Measurements from ENCODE around the gene COG5. TPM values are rescaled to one million over a fixed set of nuclear protein-coding genes. Genes with fewer than 3 reads are reported as not detected.
A peak's percentile ranks its signal among the peaks of the same experiment; 100 is the strongest.

COG5 gene
- total RNA-seq, 1 donor from 2014 or later: 55.2 TPM

DNA sequence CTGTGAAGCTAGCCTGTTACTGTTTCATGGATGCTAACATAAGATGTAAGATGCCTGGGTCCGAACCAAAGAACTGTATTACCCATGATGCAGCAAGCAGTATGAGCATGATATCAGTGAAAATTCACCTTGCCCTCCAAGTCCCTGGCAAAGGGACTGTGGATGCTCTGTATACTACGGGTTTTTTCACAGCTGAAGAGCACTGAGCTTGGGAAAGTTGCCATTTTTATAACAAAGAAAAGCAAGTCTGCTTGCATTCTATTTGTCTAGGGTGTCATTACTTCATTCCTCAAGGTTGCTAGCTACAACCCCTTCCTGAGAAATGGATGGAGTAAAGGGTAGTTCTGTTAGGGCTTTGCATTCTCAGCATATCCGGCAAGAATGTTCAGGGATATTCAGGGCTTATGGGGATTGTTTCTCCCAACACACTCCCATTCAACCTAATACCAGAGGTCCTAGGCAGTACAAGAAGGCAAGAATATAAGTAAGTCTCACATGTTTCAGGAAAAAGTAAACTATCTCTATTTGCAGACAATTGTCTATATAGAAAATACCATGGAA, 99.0 kb downstream of the COG5 start:
- Histone ChIP-seq H3K9me3 (no peaks in the 10 kb centered on the region), H3K27ac (no peak overlapping the region), H3K4me3 (no peak overlapping the region), H3K4me1 (no peaks in the 10 kb centered on the region), H3K27me3 (no peaks in the 10 kb centered on the region), H3K36me3 (no peaks in the 10 kb centered on the region)
- DNase-seq (ENCODE audit: extremely low spot score in 2 of 2): no peak
- TF ChIP-seq, protein P1, sequence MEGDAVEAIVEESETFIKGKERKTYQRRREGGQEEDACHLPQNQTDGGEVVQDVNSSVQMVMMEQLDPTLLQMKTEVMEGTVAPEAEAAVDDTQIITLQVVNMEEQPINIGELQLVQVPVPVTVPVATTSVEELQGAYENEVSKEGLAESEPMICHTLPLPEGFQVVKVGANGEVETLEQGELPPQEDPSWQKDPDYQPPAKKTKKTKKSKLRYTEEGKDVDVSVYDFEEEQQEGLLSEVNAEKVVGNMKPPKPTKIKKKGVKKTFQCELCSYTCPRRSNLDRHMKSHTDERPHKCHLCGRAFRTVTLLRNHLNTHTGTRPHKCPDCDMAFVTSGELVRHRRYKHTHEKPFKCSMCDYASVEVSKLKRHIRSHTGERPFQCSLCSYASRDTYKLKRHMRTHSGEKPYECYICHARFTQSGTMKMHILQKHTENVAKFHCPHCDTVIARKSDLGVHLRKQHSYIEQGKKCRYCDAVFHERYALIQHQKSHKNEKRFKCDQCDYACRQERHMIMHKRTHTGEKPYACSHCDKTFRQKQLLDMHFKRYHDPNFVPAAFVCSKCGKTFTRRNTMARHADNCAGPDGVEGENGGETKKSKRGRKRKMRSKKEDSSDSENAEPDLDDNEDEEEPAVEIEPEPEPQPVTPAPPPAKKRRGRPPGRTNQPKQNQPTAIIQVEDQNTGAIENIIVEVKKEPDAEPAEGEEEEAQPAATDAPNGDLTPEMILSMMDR (IDR thresholded peaks at IDR 0.05): no peak
- TF ChIP-seq POLR2AphosphoS5 (IDR thresholded peaks at IDR 0.05; ENCODE audit: insufficient read depth in 1 of 2, low read depth in 1 of 2): no peak
- TF ChIP-seq POLR2A (IDR thresholded peaks at IDR 0.05): no peak
- intact Hi-C loops (cut with DNase I): loop anchor here (10.0 kb wide), 1 partner anchor 260 kb away; no protein-coding TSS in a partner anchor

- Histone ChIP-seq H3K9me3 (no peaks in the 10 kb centered on the region), H3K4me3 (no peak overlapping the region), H3K36me3 (no peaks in the 10 kb centered on the region), H3K27me3 (no peaks in the 10 kb centered on the region), H3K27ac (peak overlapping the region; percentile 10), H3K4me1 (no peaks in the 10 kb centered on the region)
- no peak for DNase-seq (ENCODE audit: extremely low spot score in 2 of 2)
- intact Hi-C loops (cut with DNase I): loop anchor here (10.0 kb wide), 1 partner anchor 261 kb away; no protein-coding TSS in a partner anchor
- no peak for TF ChIP-seq POLR2AphosphoS5 (IDR thresholded peaks at IDR 0.05; ENCODE audit: insufficient read depth in 1 of 2, low read depth in 1 of 2)
- TF ChIP-seq, protein P1 (IDR thresholded peaks at IDR 0.05): peak; percentile 19 to 68 (median 61)
- no peak for TF ChIP-seq POLR2A (IDR thresholded peaks at IDR 0.05)
Measured at GRCh38 chr7:107463139-107464078, 100.3 kb downstream of the COG5 start.

DNA sequence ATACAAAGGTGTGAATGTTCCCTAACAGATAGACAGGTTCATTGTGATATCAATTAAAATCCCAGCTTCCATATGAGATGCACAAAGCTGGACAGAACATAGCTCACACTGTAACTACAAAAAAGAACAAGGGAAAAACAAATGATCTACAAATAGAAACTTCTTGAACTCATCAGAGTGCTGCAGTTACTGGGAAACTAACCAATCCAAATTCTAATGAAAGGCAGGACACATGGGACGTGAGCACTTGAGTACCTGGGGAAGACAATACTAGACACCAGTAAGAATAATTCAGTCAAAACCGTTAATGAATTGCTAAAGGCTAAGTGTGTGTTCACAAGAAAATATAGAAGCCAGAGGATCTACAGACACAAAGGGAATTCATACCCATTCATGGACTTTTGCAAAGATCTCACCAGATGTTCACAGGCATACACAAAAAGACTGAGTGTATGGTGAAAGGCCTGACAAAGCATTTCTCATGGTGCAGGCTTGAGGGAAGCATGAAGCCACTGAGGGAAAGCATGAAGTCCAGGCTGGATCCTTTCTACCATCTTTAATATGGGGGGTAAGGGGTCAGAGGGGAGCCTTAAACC, 101.7 kb downstream of the COG5 start:
- H3K27ac ChIP-seq: no peak overlapping the region
- DNase-seq (ENCODE audit: extremely low spot score in 2 of 2): no peak
- intact Hi-C loops (cut with DNase I): loop anchor here (10.0 kb wide), 1 partner anchor 263 kb away; no protein-coding TSS in a partner anchor
- H3K9me3 ChIP-seq: no peaks in the 10 kb centered on the region
- TF ChIP-seq POLR2AphosphoS5 (IDR thresholded peaks at IDR 0.05; ENCODE audit: insufficient read depth in 1 of 2, low read depth in 1 of 2): no peak
- no peak for TF ChIP-seq POLR2A (IDR thresholded peaks at IDR 0.05)
- TF ChIP-seq, protein P1 (IDR thresholded peaks at IDR 0.05): no peak
- H3K4me3 ChIP-seq: no peak overlapping the region
- no peaks in the 10 kb centered on the region for H3K36me3 ChIP-seq
- no peaks in the 10 kb centered on the region for H3K4me1 ChIP-seq
- no peaks in the 10 kb centered on the region for H3K27me3 ChIP-seq

DNA sequence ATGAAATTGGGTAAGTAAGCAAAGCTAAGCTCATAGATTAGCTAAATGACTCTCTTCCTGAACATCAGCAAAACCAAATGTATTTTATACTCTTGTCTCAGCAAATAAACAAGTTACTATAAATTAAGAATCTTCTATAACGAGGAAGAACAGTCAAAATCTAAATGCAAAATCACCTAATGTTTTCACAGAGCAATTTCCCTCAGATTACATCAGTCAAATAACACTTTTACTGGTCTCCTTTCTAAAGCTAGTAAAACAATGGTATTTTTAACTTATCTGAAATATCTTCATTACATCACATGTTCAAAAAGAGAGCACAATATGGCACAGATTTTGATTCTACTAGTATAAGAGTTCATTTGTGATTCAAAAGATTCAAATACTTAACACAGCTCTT, 110.3 kb downstream of the COG5 start:
- no peak for DNase-seq (ENCODE audit: extremely low spot score in 2 of 2)
- intact Hi-C loops (cut with DNase I): no loop called here

More for the DNA sequence above, 110.3 kb downstream of the COG5 start:
- peaks cover 0 to 3% of the 10 kb centered on the region in 2 donors for H3K36me3 ChIP-seq
- H3K4me3 ChIP-seq: no peak overlapping the region
- TF ChIP-seq POLR2A (IDR thresholded peaks at IDR 0.05) (no peak), POLR2AphosphoS5 (IDR thresholded peaks at IDR 0.05; ENCODE audit: insufficient read depth in 1 of 2, low read depth in 1 of 2) (no peak)
- TF ChIP-seq, protein P1 (IDR thresholded peaks at IDR 0.05): no peak
- H3K4me1 ChIP-seq: peaks cover 11% of the 10 kb centered on the region
- H3K27ac ChIP-seq: no peak overlapping the region
- no peaks in the 10 kb centered on the region for H3K9me3 ChIP-seq
- no peaks in the 10 kb centered on the region for H3K27me3 ChIP-seq
